HEK293 (cell line): ENCODE data around the gene SURF2.

Experiments used
- CTCF ChIA-PET: fragments of 350-600 bp; formaldehyde crosslinking; extraction: SDS; loops from one replicate; lab custom pipeline; 2021; ENCODE audit warnings: antibody characterized with exemption; lab: Yijun Ruan, JAX
- POLR2A ChIA-PET: fragments of 300-600 bp; formaldehyde crosslinking; extraction: SDS; loops from one replicate; lab custom pipeline; 2020; ENCODE audit warnings: antibody characterized with exemption, inconsistent platforms; lab: Yijun Ruan, JAX
- H3K27ac ChIP-seq: fragments of 200-500 bp; sonication (Bioruptor generic); 2 replicates; pipeline ENCODE4 v1.5.1; 2014; ENCODE audit warnings: low read depth, low read length, control low read depth, inconsistent platforms; ENCODE audit errors: extremely low read depth
- H3K36me3 ChIP-seq, 2 experiments: fragments of 200-500 bp in 1 of 2; sonication (Bioruptor generic) in 1 of 2; 1 replicate in 1 of 2; 2 replicates in 1 of 2; pipeline ENCODE4 v1.5.1; 2014 to 2017; ENCODE audit warnings: inconsistent platforms in 2 of 2, low read length in 2 of 2; ENCODE audit not compliant: control insufficient read depth in 2 of 2, insufficient read depth in 1 of 2
- H3K4me1 ChIP-seq: fragments of 200-500 bp; sonication (Bioruptor generic); 2 replicates; pipeline ENCODE4 v1.5.1; 2014; ENCODE audit warnings: mild to moderate bottlenecking, low read length, inconsistent platforms; ENCODE audit not compliant: control insufficient read depth, insufficient read depth
- H3K4me3 ChIP-seq: 2 replicates; pipeline ENCODE4 v1.5.1; 2011; ENCODE audit warnings: low read depth, mild to moderate bottlenecking, control low read depth, low read length, moderate library complexity
- H3K9me3 ChIP-seq: fragments of 200-500 bp; sonication (Bioruptor generic); 2 replicates; pipeline ENCODE4 v1.5.1; 2014; ENCODE audit warnings: low read depth, low read length, inconsistent platforms; ENCODE audit not compliant: control insufficient read depth, insufficient read depth
- BCL11A ChIP-seq: fragments of 450-650 bp; formaldehyde crosslinking; IDR thresholded peaks from 2 replicates; pipeline ENCODE4 v1.5.1; 2016; ENCODE audit warnings: low read depth, missing biosample characterization, missing genetic modification characterization
- BCL6B ChIP-seq: fragments of 450-650 bp; formaldehyde crosslinking; IDR thresholded peaks from 2 replicates; pipeline ENCODE4 v1.5.1; 2017; ENCODE audit warnings: missing biosample characterization, missing genetic modification characterization
- GFI1B ChIP-seq: fragments of 450-650 bp; formaldehyde crosslinking; IDR thresholded peaks from 2 replicates; pipeline ENCODE4 v1.5.1; 2016; ENCODE audit warnings: missing biosample characterization, missing genetic modification characterization
- IKZF3 ChIP-seq: fragments of 450-650 bp; IDR thresholded peaks from 2 replicates; pipeline ENCODE4 v1.5.0; 2018; ENCODE audit warnings: missing biosample characterization, mild to moderate bottlenecking, missing genetic modification characterization, moderate library complexity
- KLF7 ChIP-seq: fragments of 450-650 bp; formaldehyde crosslinking; IDR thresholded peaks from 2 replicates; pipeline ENCODE4 v1.5.1; 2016; ENCODE audit warnings: missing biosample characterization, missing genetic modification characterization, borderline replicate concordance
- MEIS1 ChIP-seq: sonication (generic); formaldehyde crosslinking; IDR thresholded peaks from 2 replicates; pipeline ENCODE4 v1.8.1; 2022; ENCODE audit warnings: missing genetic modification reagents, mild to moderate bottlenecking, borderline replicate concordance
- MZF1 ChIP-seq: fragments of 450-650 bp; formaldehyde crosslinking; IDR thresholded peaks from 2 replicates; pipeline ENCODE4 v1.5.1; 2017; ENCODE audit warnings: missing biosample characterization, missing genetic modification characterization, borderline replicate concordance
- RBAK ChIP-seq: fragments of 450-650 bp; formaldehyde crosslinking; IDR thresholded peaks from 2 replicates; pipeline ENCODE4 v1.5.1; 2016; ENCODE audit warnings: missing biosample characterization, missing genetic modification characterization
- SALL2 ChIP-seq: fragments of 450-650 bp; formaldehyde crosslinking; IDR thresholded peaks from 2 replicates; pipeline ENCODE4 v1.5.0; 2017; ENCODE audit warnings: missing biosample characterization, mild to moderate bottlenecking, missing genetic modification characterization, borderline replicate concordance
- SP7 ChIP-seq: fragments of 450-650 bp; formaldehyde crosslinking; IDR thresholded peaks from 2 replicates; pipeline ENCODE4 v1.5.1; 2016; ENCODE audit warnings: missing biosample characterization, missing genetic modification characterization
- TRIM28 ChIP-seq: IDR thresholded peaks from 2 replicates; pipeline ENCODE4 v1.6.1; 2011; ENCODE audit warnings: low read length, control low read depth, borderline replicate concordance
- ZBTB49 ChIP-seq: fragments of 450-650 bp; formaldehyde crosslinking; IDR thresholded peaks from 2 replicates; pipeline ENCODE4 v1.5.1; 2016; ENCODE audit warnings: missing biosample characterization, missing genetic modification characterization, low read depth
- ZFP69B ChIP-seq: fragments of 450-650 bp; formaldehyde crosslinking; IDR thresholded peaks from 2 replicates; pipeline ENCODE4 v1.5.1; 2016; ENCODE audit warnings: missing biosample characterization, missing genetic modification characterization
- ZNF112 ChIP-seq: fragments of 450-650 bp; formaldehyde crosslinking; IDR thresholded peaks from 2 replicates; pipeline ENCODE4 v1.5.0; 2017; ENCODE audit warnings: missing biosample characterization, missing genetic modification characterization
- ZNF175 ChIP-seq: fragments of 450-650 bp; formaldehyde crosslinking; IDR thresholded peaks from 2 replicates; pipeline ENCODE4 v1.5.1; 2016; ENCODE audit warnings: missing biosample characterization, missing genetic modification characterization
- ZNF184 ChIP-seq: fragments of 450-650 bp; IDR thresholded peaks from 2 replicates; pipeline ENCODE4 v1.5.1; 2018; ENCODE audit warnings: missing biosample characterization, mild to moderate bottlenecking, missing genetic modification characterization
- ZNF211 ChIP-seq: fragments of 450-650 bp; formaldehyde crosslinking; IDR thresholded peaks from 2 replicates; pipeline ENCODE4 v1.5.1; 2016; ENCODE audit warnings: low read depth, missing biosample characterization, missing genetic modification characterization
- ZNF221 ChIP-seq: fragments of 450-650 bp; formaldehyde crosslinking; IDR thresholded peaks from 2 replicates; pipeline ENCODE4 v1.5.1; 2017; ENCODE audit warnings: missing biosample characterization, missing genetic modification characterization, borderline replicate concordance
- ZNF311 ChIP-seq: fragments of 450-650 bp; formaldehyde crosslinking; IDR thresholded peaks from 2 replicates; pipeline ENCODE4 v1.5.1; 2017; ENCODE audit warnings: missing biosample characterization, missing genetic modification characterization, borderline replicate concordance
- ZNF341 ChIP-seq: fragments of 450-650 bp; formaldehyde crosslinking; IDR thresholded peaks from 2 replicates; pipeline ENCODE4; 2016; ENCODE audit warnings: low read depth, missing biosample characterization, missing genetic modification characterization
- ZNF350 ChIP-seq: fragments of 450-650 bp; formaldehyde crosslinking; IDR thresholded peaks from 2 replicates; pipeline ENCODE4 v1.5.0; 2017; ENCODE audit warnings: missing biosample characterization, mild to moderate bottlenecking, missing genetic modification characterization
- ZNF366 ChIP-seq: fragments of 450-650 bp; formaldehyde crosslinking; conservative IDR thresholded peaks from 2 replicates; pipeline ENCODE4 v1.5.1; 2016; ENCODE audit warnings: missing biosample characterization, missing genetic modification characterization
- ZNF426 ChIP-seq: fragments of 450-650 bp; formaldehyde crosslinking; IDR thresholded peaks from 2 replicates; pipeline ENCODE4 v1.5.1; 2017; ENCODE audit warnings: missing biosample characterization, missing genetic modification characterization, mild to moderate bottlenecking, inconsistent platforms, moderate library complexity
- ZNF488 ChIP-seq: fragments of 450-650 bp; formaldehyde crosslinking; IDR thresholded peaks from 2 replicates; pipeline ENCODE4 v1.5.1; 2016; ENCODE audit warnings: missing biosample characterization, missing genetic modification characterization
- ZNF501 ChIP-seq: fragments of 450-650 bp; formaldehyde crosslinking; IDR thresholded peaks from 2 replicates; pipeline ENCODE4 v1.5.1; 2016; ENCODE audit warnings: missing biosample characterization, missing genetic modification characterization
- ZNF514 ChIP-seq: fragments of 450-650 bp; formaldehyde crosslinking; IDR thresholded peaks from 2 replicates; pipeline ENCODE4 v1.5.1; 2016; ENCODE audit warnings: missing biosample characterization, missing genetic modification characterization
- ZNF521 ChIP-seq: fragments of 450-650 bp; formaldehyde crosslinking; IDR thresholded peaks from 2 replicates; pipeline ENCODE4 v1.5.1; 2017; ENCODE audit warnings: missing biosample characterization, mild to moderate bottlenecking, missing genetic modification characterization
- ZNF555 ChIP-seq: fragments of 450-650 bp; formaldehyde crosslinking; conservative IDR thresholded peaks from 2 replicates; pipeline ENCODE4 v1.5.1; 2017; ENCODE audit warnings: missing biosample characterization, mild to moderate bottlenecking, missing genetic modification characterization, inconsistent platforms
- ZNF558 ChIP-seq: fragments of 450-650 bp; formaldehyde crosslinking; IDR thresholded peaks from 2 replicates; pipeline ENCODE4 v1.5.1; 2016; ENCODE audit warnings: missing biosample characterization, missing genetic modification characterization
- ZNF571 ChIP-seq: fragments of 450-650 bp; formaldehyde crosslinking; IDR thresholded peaks from 2 replicates; pipeline ENCODE4 v1.5.0; 2017; ENCODE audit warnings: missing biosample characterization, missing genetic modification characterization
- ZNF629 ChIP-seq: fragments of 450-650 bp; formaldehyde crosslinking; IDR thresholded peaks from 2 replicates; pipeline ENCODE4 v1.5.1; 2017; ENCODE audit warnings: missing biosample characterization, missing genetic modification characterization
- ZNF654 ChIP-seq: fragments of 450-650 bp; formaldehyde crosslinking; IDR thresholded peaks from 2 replicates; pipeline ENCODE4 v1.5.1; 2016; ENCODE audit warnings: low read depth, missing biosample characterization, missing genetic modification characterization
- ZNF701 ChIP-seq: fragments of 450-650 bp; formaldehyde crosslinking; IDR thresholded peaks from 2 replicates; pipeline ENCODE4 v1.5.1; 2016; ENCODE audit warnings: missing biosample characterization, missing genetic modification characterization
- ZNF785 ChIP-seq: fragments of 450-650 bp; formaldehyde crosslinking; IDR thresholded peaks from 2 replicates; pipeline ENCODE4 v1.5.1; 2016; ENCODE audit warnings: missing biosample characterization, missing genetic modification characterization

SURF2 gene

GRCh38 chr9:133368249-133368881 lies 12.0 kb downstream of the SURF2 start:
- CTCF ChIA-PET: interaction anchor here (1.1 to 1.5 kb wide), 2 partner anchors 9 to 118 kb away, joined by 4 read pairs; no protein-coding TSS in a partner anchor
- H3K9me3 ChIP-seq: no peaks in the 10 kb centered on the region
- no peaks in the 10 kb centered on the region for H3K4me1 ChIP-seq
- H3K27ac ChIP-seq: no peak overlapping the region
- POLR2A ChIA-PET: interaction anchor here (1.6 kb wide), 1 partner anchor 15 kb away, joined by 4 read pairs; no protein-coding TSS in a partner anchor
- H3K4me3 ChIP-seq: no peak overlapping the region
- H3K36me3 ChIP-seq: peaks cover 4 to 93% of the 10 kb centered on the region in 2 experiments
- TF ChIP-seq ZFP69B (tag by site-specific recombination): no peak
- TF ChIP-seq ZNF426 (tag by site-specific recombination): no peak
- TF ChIP-seq ZNF184 (tag by site-specific recombination): no peak
- TF ChIP-seq TRIM28: no peak
- TF ChIP-seq ZNF175 (tag by site-specific recombination): no peak
- no peak for TF ChIP-seq ZNF571 (tag by site-specific recombination)
- TF ChIP-seq RBAK: no peak
- TF ChIP-seq ZNF555 (tag by site-specific recombination): no peak
- TF ChIP-seq SALL2 (tag by site-specific recombination): no peak
- TF ChIP-seq ZNF701 (tag by site-specific recombination): no peak
- 0 out of 2 replicates have a peak, but pooled peaks have one; percentile 24 for TF ChIP-seq SP7 (tag by site-specific recombination)
- TF ChIP-seq ZNF221 (tag by site-specific recombination): no peak
- no peak for TF ChIP-seq ZNF211 (tag by site-specific recombination)
- no peak for TF ChIP-seq ZNF558 (tag by site-specific recombination)
- TF ChIP-seq BCL6B: peak; percentile 43; the same call in 1 of the 2 replicates
- no peak for TF ChIP-seq ZNF112 (tag by site-specific recombination)
- no peak for TF ChIP-seq ZNF521 (tag by site-specific recombination)
- TF ChIP-seq ZNF501 (tag by site-specific recombination): no peak
- no peak for TF ChIP-seq ZNF350 (tag by site-specific recombination)
- TF ChIP-seq BCL11A (tag by site-specific recombination): no peak
- no peak for TF ChIP-seq ZNF366 (tag by site-specific recombination)
- TF ChIP-seq MZF1 (tag by site-specific recombination): no peak
- TF ChIP-seq ZNF341: peak; percentile 73; the same call in 1 of the 2 replicates
- TF ChIP-seq ZBTB49 (tag by site-specific recombination): no peak
- no peak for TF ChIP-seq ZNF654 (tag by site-specific recombination)
- TF ChIP-seq ZNF629: peak; percentile 72
- no peak for TF ChIP-seq ZNF785 (tag by site-specific recombination)
- 0 out of 2 replicates have a peak, but pooled peaks have one; percentile 33 for TF ChIP-seq ZNF488
- no peak for TF ChIP-seq KLF7
- peak; percentile 35; the same call in 1 of the 2 replicates for TF ChIP-seq IKZF3 (tag by site-specific recombination)
- TF ChIP-seq GFI1B (tag by site-specific recombination): peak; percentile 95
- TF ChIP-seq ZNF514 (tag by site-specific recombination): no peak
- no peak for TF ChIP-seq ZNF311
- TF ChIP-seq MEIS1 (CRISPR knock-in tag): no peak
